Thyroid gland (tissue), 4 donors: ENCODE measurements around the gene SLC12A8. TPM values are rescaled to one million over a fixed set of nuclear protein-coding genes. Genes with fewer than 3 reads are reported as not detected.

ENCODE experiments used
- DNase-seq, 2 donors: peaks; one replicate each; pipeline ENCODE4 v3.0.0-alpha.2; 2019
- H3K27ac ChIP-seq, 3 donors: fragments of 200-600 bp; sonication (generic); 1 replicate in 2 of 3; 2 replicates in 1 of 3; pipeline ENCODE4 v1.5.1; 2016 to 2019; ENCODE audit warnings: mild to moderate bottlenecking in 1 of 3, moderate library complexity in 1 of 3
- H3K27me3 ChIP-seq: fragments of 200-600 bp; sonication (generic); one replicate; pipeline ENCODE4 v1.5.1; 2019
- H3K36me3 ChIP-seq, 2 donors: fragments of 200-600 bp; sonication (generic); one replicate each; pipeline ENCODE4 v1.5.1; 2016 to 2019
- H3K4me1 ChIP-seq, 2 donors: fragments of 200-600 bp; sonication (generic); one replicate each; pipeline ENCODE4 v1.5.1; 2017 to 2019
- H3K4me3 ChIP-seq, 3 donors: fragments of 200-600 bp; sonication (generic); replicated peaks in 1 of 3; 1 replicate in 2 of 3; 2 replicates in 1 of 3; pipeline ENCODE4 v1.5.1; 2016; ENCODE audit warnings: mild to moderate bottlenecking in 1 of 3
- H3K9me3 ChIP-seq: fragments of 200-600 bp; sonication (generic); one replicate; pipeline ENCODE4 v1.5.1; 2017
- CTCF ChIP-seq, 6 experiments: fragments of 200-600 bp in 3 of 6; fragments of 450-650 bp in 3 of 6; sonication (generic) in 3 of 6; IDR thresholded peaks; one replicate each; pipeline ENCODE4 v1.5.1; 2016 to 2019; ENCODE audit warnings: antibody characterized with exemption in 6 of 6, mild to moderate bottlenecking in 2 of 6, inconsistent platforms in 1 of 6, moderate library complexity in 1 of 6
- POLR2A ChIP-seq, 2 donors: fragments of 450-650 bp; IDR thresholded peaks; one replicate each; pipeline ENCODE4 v1.6.1; 2017; ENCODE audit warnings: antibody characterized with exemption in 2 of 2, mild to moderate bottlenecking in 2 of 2, moderate library complexity in 1 of 2
- WGBS, 2 donors: methylation state at CpG; one replicate each; pipeline ENCODE4 v1.1.5; 2017; 5-methylcytosine and 5-hydroxymethylcytosine counted together
- intact Hi-C: fragments of 100-400 bp; cut with DNase I; formaldehyde crosslinking; loops from one replicate; pipeline ENCODE4 v1.15.1; 2023
- total RNA-seq, 4 donors: library from RNA; depleted of rRNA; stranded (reverse); fragments of >200 nt; gene quantifications; one replicate each; pipeline ENCODE4 v1.2.3, GENCODE V29; 2016

Gene SLC12A8
- total RNA-seq, 4 donors from 2014 or later, result 71.2 to 136 (median 99.2) TPM

DNA sequence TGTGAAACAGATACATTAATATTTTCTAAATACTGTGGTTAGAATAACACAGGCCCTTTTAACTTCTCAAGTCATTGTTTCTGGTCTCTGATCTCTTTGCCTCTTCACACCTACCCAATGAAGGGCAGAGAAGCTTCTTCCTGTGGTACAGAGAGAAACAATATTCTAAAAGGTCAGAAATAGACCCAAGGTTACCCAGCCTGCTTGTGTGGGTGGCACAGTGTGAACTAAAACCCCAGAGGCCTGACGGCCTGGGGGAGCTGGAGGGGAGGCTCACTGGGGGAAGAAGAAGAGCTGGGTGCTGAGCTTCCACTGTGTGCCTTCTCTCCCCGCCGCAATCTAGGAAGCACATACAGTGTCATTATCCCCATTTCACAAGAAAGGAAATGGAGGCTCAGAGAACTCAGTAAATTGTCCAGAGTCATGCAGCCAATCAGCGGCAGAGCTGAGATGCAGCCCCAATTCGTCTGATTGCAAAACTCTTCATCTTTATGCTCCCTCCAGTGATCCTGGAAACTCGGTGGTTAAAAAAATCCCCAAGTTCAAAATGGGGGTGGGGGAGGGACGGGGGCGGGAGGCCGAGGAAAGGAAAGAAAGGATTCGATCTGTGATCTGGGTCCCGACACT, 92.7 kb downstream of the SLC12A8 start:
- no peaks in the 10 kb centered on the region for H3K9me3 ChIP-seq
- no peak for DNase-seq
- no peaks in the 10 kb centered on the region for H3K27me3 ChIP-seq
- H3K36me3 ChIP-seq, result no peaks in the 10 kb centered on the region
- no peak overlapping the region for H3K4me3 ChIP-seq
- 83 to 84% methylated on average over 11 of the region's 11 CpGs for WGBS, 2 donors
- peak overlapping the region; percentile 85 to 94 (median 92) for H3K27ac ChIP-seq
- TF ChIP-seq CTCF (IDR thresholded peaks at IDR 0.05) (no peak), POLR2A (IDR thresholded peaks at IDR 0.05) (no peak)
- intact Hi-C loops, result no loop called here
- H3K4me1 ChIP-seq, result peaks cover 61 to 70% of the 10 kb centered on the region in 2 donors

DNA sequence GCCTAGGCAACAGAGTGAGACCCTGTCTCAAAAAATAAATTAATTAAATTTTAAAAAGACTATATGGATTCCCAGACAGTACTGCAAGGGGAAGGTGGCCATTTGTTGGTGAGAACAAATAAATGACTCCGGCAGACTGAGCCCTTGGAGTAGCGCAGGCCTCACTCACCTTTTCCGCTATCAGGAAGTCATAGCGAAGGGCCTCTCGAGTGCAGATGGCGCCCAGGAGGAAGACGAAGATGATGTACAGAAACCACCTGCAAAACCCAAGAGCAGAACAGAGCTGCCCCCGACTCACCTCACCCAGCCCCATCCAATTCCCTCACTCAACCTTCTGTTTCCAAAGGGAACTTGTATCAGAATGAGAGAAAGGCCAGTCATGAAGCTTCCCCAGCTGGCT, 93.9 kb downstream of the SLC12A8 start:
- Histone ChIP-seq H3K9me3 (no peaks in the 10 kb centered on the region), H3K27ac (peak overlapping the region; percentile 85 to 94 (median 92)), H3K36me3 (no peaks in the 10 kb centered on the region), H3K4me1 (peaks cover 61 to 81% of the 10 kb centered on the region in 2 donors), H3K4me3 (no peak overlapping the region), H3K27me3 (no peaks in the 10 kb centered on the region)
- intact Hi-C loops, result no loop called here
- no peak for DNase-seq
- 94 to 97% methylated on average over 8 of the region's 8 CpGs for WGBS, 2 donors
- TF ChIP-seq POLR2A (IDR thresholded peaks at IDR 0.05) (no peak), CTCF (IDR thresholded peaks at IDR 0.05) (no peak)

DNA sequence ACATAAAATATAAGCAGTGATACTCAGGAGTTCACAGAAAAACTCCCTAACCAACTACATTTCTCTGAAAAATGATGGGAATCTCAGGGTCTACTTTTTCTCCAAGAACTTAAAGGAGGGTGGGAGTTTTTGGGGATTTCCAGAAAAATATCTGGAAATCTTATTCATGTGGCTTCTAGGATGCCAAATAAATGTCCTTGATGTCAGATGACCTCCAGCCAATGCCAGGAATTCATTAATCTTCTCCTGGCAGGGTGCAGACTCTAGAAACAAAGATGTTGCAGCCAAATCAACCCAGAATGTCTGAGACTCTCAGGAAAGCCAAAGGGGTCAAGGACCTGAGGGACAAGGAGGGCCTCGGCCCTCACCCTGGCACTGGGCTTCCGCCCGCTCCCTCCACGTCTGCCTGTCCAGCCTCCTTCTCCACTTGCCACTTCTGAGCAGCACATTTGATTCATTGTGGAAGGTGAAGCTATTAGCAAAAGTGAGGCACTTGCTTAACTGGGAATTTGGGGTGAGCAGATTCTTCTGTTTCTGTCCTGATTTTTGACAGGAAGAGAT, 94.8 kb downstream of the SLC12A8 start:
- intact Hi-C loops, result no loop called here
- peak overlapping the region; percentile 85 to 94 (median 92) for H3K27ac ChIP-seq
- no peak for DNase-seq
- H3K36me3 ChIP-seq, result no peaks in the 10 kb centered on the region
- TF ChIP-seq POLR2A (IDR thresholded peaks at IDR 0.05) (no peak), CTCF (IDR thresholded peaks at IDR 0.05) (no peak)
- H3K27me3 ChIP-seq, result no peaks in the 10 kb centered on the region
- H3K4me1 ChIP-seq, result peaks cover 61 to 81% of the 10 kb centered on the region in 2 donors
- WGBS, 2 donors, result 26 to 58% methylated on average over 4 of the region's 4 CpGs
- no peak overlapping the region for H3K4me3 ChIP-seq
- H3K9me3 ChIP-seq, result no peaks in the 10 kb centered on the region

GRCh38 chr3:125116311-125117080, 96.1 kb downstream of the SLC12A8 start:
- H3K4me1 ChIP-seq, result peaks cover 52 to 77% of the 10 kb centered on the region in 2 donors
- intact Hi-C loops, result no loop called here
- DNase-seq, result peak; percentile 80 to 83
- H3K4me3 ChIP-seq, result no peak overlapping the region
- no peaks in the 10 kb centered on the region for H3K9me3 ChIP-seq
- WGBS, 2 donors, result 25 to 41% methylated on average over 6 of the region's 6 CpGs
- no peaks in the 10 kb centered on the region for H3K36me3 ChIP-seq
- H3K27ac ChIP-seq, result peak overlapping the region; percentile 85 to 94 (median 92)
- H3K27me3 ChIP-seq, result no peaks in the 10 kb centered on the region
- TF ChIP-seq CTCF (IDR thresholded peaks at IDR 0.05), result no peak
- peak in 1 of 2 donors; percentile 61 for TF ChIP-seq POLR2A (IDR thresholded peaks at IDR 0.05)

DNA sequence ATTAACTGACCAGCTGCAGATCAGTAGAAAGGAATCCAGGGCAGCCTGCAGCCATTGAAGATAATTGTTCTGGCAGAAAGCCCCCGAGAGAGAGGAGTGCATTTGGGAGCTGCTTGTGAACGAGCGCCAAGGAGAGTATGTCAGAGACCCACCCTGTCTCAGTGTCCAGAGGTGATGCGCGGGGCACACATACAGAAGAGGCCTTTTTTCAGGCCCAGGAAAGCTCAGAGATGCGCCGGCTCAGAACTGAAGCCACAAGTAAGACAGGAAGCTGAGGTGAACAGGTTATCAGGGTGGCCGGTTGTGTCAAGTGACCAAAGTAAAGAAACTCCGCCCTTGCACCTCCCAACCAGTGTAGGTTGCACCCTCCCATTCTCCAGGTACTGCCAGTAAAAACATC, 96.9 kb downstream of the SLC12A8 start:
- intact Hi-C loops, result no loop called here
- Histone ChIP-seq H3K4me1 (peaks cover 43 to 69% of the 10 kb centered on the region in 2 donors), H3K9me3 (no peaks in the 10 kb centered on the region), H3K27ac (peak overlapping the region; percentile 85 to 94 (median 92)), H3K4me3 (no peak overlapping the region), H3K27me3 (no peaks in the 10 kb centered on the region), H3K36me3 (no peaks in the 10 kb centered on the region)
- 63 to 68% methylated on average over 9 of the region's 9 CpGs for WGBS, 2 donors
- peak in 1 of 2 donors; percentile 33 for DNase-seq
- TF ChIP-seq CTCF (IDR thresholded peaks at IDR 0.05) (no peak), POLR2A (IDR thresholded peaks at IDR 0.05) (no peak)
